GM12878 (cell line): ENCODE results near the gene TMEM167A. TPM values are rescaled to one million over a fixed set of nuclear protein-coding genes. Genes with fewer than 3 reads are reported as not detected.

Experiments used
- ATAC-seq: fragments of 200-7000 bp; cut with Tn5 transposase; 3 replicates; pipeline ENCODE4 v1.9.1; 2020; ENCODE audit warnings: mild to moderate bottlenecking, moderate library complexity
- BruUV-seq: library from RNA; stranded (reverse); fragments of 400-500 nt; replicated peaks from 2 replicates; lab custom pipeline; 2021; lab: Mats Ljungman, UMichigan
- CTCF ChIA-PET: fragments of 300-600 bp; sonication (Branson Sonifier 250); formaldehyde crosslinking; extraction: SDS; loops from one replicate; lab custom pipeline; 2021; ENCODE audit warnings: inconsistent platforms; lab: Yijun Ruan, JAX
- POLR2A ChIA-PET: fragments of 350-600 bp; formaldehyde crosslinking; extraction: SDS; loops from one replicate; lab custom pipeline; 2021; ENCODE audit warnings: inconsistent platforms; lab: Charles Lee
- RAD21 ChIA-PET: fragments of 300-600 bp; sonication (Branson Sonifier 250); formaldehyde crosslinking; loops from one replicate; lab custom pipeline; 2023; ENCODE audit warnings: antibody characterized with exemption; ENCODE audit not compliant: unreplicated experiment; lab: Charles Lee
- SMC1A ChIA-PET: fragments of 300-600 bp; sonication (Branson Sonifier 250); formaldehyde crosslinking; loops from one replicate; lab custom pipeline; 2023; ENCODE audit not compliant: unreplicated experiment, uncharacterized antibody; lab: Charles Lee
- DNase-seq: peaks from one replicate; pipeline ENCODE4 v3.0.0-alpha.2; 2011; ENCODE audit warnings: low read depth, low spot score
- FAIRE-seq: peaks from 3 replicates; lab custom pipeline; 2011; peaks lifted over from hg19 to GRCh38; lab: Jason Lieb, UNC
- H2AFZ ChIP-seq: 2 replicates; pipeline ENCODE4 v1.6.0; 2011; ENCODE audit warnings: low read depth, low read length, control low read depth; ENCODE audit not compliant: control insufficient read depth
- H3K27ac ChIP-seq: 2 replicates; pipeline ENCODE4 v1.5.1; 2011; ENCODE audit warnings: control low read depth; ENCODE audit not compliant: control insufficient read depth, insufficient read depth
- H3K27me3 ChIP-seq, 2 experiments: replicated peaks in 1 of 2; 2 replicates each; pipeline versions ENCODE4 v1.6.0 to v1.6.1; 2011; ENCODE audit warnings: low read length in 1 of 2; ENCODE audit not compliant: control insufficient read depth in 2 of 2, insufficient read depth in 2 of 2
- H3K36me3 ChIP-seq, 2 experiments: 2 replicates each; pipeline ENCODE4 v1.5.1; 2011; ENCODE audit warnings: low read length in 1 of 2; ENCODE audit not compliant: control insufficient read depth in 2 of 2, insufficient read depth in 2 of 2
- H3K4me1 ChIP-seq: 2 replicates; pipeline ENCODE4 v1.6.1; 2011; ENCODE audit warnings: mild to moderate bottlenecking, low read length, moderate library complexity, mixed read lengths; ENCODE audit not compliant: control insufficient read depth, insufficient read depth
- H3K4me2 ChIP-seq: 2 replicates; pipeline ENCODE4 v1.6.0; 2011; ENCODE audit warnings: control low read depth; ENCODE audit not compliant: control insufficient read depth, insufficient read depth
- H3K4me3 ChIP-seq: fragments of 200-600 bp; sonication (generic); 2 replicates; pipeline ENCODE4 v1.5.1; 2016
- H3K79me2 ChIP-seq: 2 replicates; pipeline ENCODE4 v1.6.0; 2011; ENCODE audit warnings: low read length; ENCODE audit not compliant: control insufficient read depth, insufficient read depth
- H3K9ac ChIP-seq: 2 replicates; pipeline ENCODE4 v1.8.0; 2011; ENCODE audit warnings: low read length, control low read depth, mixed read lengths; ENCODE audit not compliant: control insufficient read depth, insufficient read depth
- H3K9me3 ChIP-seq: replicated peaks from 3 replicates; pipeline ENCODE4 v1.5.1; 2011; ENCODE audit warnings: mild to moderate bottlenecking, low read length; ENCODE audit not compliant: control insufficient read depth, insufficient read depth
- H4K20me1 ChIP-seq: 2 replicates; pipeline ENCODE4 v1.6.0; 2011; ENCODE audit not compliant: control insufficient read depth, insufficient read depth
- CBX5 ChIP-seq: sonication (generic); IDR thresholded peaks from 2 replicates; pipeline ENCODE4 v1.6.1; 2016; ENCODE audit warnings: low read depth, moderate library complexity, mild to moderate bottlenecking, inconsistent platforms
- CREM ChIP-seq: IDR thresholded peaks from 2 replicates; pipeline ENCODE4 v1.6.1; 2014; ENCODE audit warnings: antibody characterized with exemption, low read depth
- CUX1 ChIP-seq: IDR thresholded peaks from 2 replicates; pipeline ENCODE4 v1.6.1; 2012; ENCODE audit warnings: improper control_type of control experiment, low read depth, low read length; ENCODE audit not compliant: insufficient replicate concordance
- IRF4 ChIP-seq: IDR thresholded peaks from 2 replicates; pipeline ENCODE4 v1.6.1; 2011; ENCODE audit warnings: low read depth, low read length
- MEF2A ChIP-seq: IDR thresholded peaks from 2 replicates; pipeline ENCODE4 v1.6.1; 2011; ENCODE audit warnings: low read depth, mild to moderate bottlenecking, low read length, moderate library complexity; ENCODE audit not compliant: insufficient read depth
- NFYB ChIP-seq: IDR thresholded peaks from 2 replicates; pipeline ENCODE4 v1.6.1; 2011; ENCODE audit warnings: low read depth, mild to moderate bottlenecking, low read length, improper control_type of control experiment, moderate library complexity; ENCODE audit not compliant: insufficient read depth
- POLR2A ChIP-seq: IDR thresholded peaks from 2 replicates; pipeline ENCODE4 v1.6.1; 2011; ENCODE audit warnings: low read depth, mild to moderate bottlenecking, low read length
- POLR2AphosphoS5 ChIP-seq: IDR thresholded peaks from 2 replicates; pipeline ENCODE4 v1.6.1; 2011; ENCODE audit warnings: mild to moderate bottlenecking, low read length, inconsistent platforms
- SMAD5 ChIP-seq: IDR thresholded peaks from 2 replicates; pipeline ENCODE4 v1.6.1; 2016; ENCODE audit warnings: antibody characterized with exemption, low read depth
- TAF1 ChIP-seq: IDR thresholded peaks from 2 replicates; pipeline ENCODE4 v1.6.1; 2011; ENCODE audit warnings: mild to moderate bottlenecking, low read depth, low read length, borderline replicate concordance
- TCF7 ChIP-seq: IDR thresholded peaks from 2 replicates; pipeline ENCODE4 v1.6.1; 2014; ENCODE audit warnings: antibody characterized with exemption, borderline replicate concordance
- ZBED1 ChIP-seq: IDR thresholded peaks from 2 replicates; pipeline ENCODE4 v1.6.1; 2016; ENCODE audit warnings: borderline replicate concordance
- in situ Hi-C: fragments of 300-500 bp; cut with MboI; formaldehyde crosslinking; loops from 9 replicates; pipeline ENCODE4 v1.14.3; 2018; ENCODE audit warnings: mixed read lengths
- intact Hi-C: fragments of 100-400 bp; cut with micrococcal nuclease; formaldehyde crosslinking; loops from one replicate; pipeline ENCODE4 v1.14.2; 2022; ENCODE audit not compliant: unreplicated experiment
- polyA plus RNA-seq, 11 experiments: library from polyadenylated mRNA; depleted of rRNA in 4 of 11; unstranded in 6 of 11; stranded (reverse) in 5 of 11; fragments of >200 nt; fragmentation: Nextera tagmentation in 4 of 11; fragmentation: Illumina TruSeq in 1 of 11; extraction: Ambion mirVana in 4 of 11; extraction: Trizol in 1 of 11; gene quantifications; 1 replicate in 1 of 11; 2 replicates in 10 of 11; pipeline versions ENCODE4 v1.2.1 to v1.2.3, GENCODE V29; 2011 to 2016; ENCODE audit warnings: inconsistent platforms in 2 of 11, missing spikeins in 2 of 11, low read depth in 1 of 11
- total RNA-seq, 4 experiments: library from RNA; depleted of rRNA in 3 of 4; stranded (reverse); fragments of >200 nt in 3 of 4; fragmentation: Illumina TruSeq in 1 of 4; extraction: Trizol in 1 of 4; gene quantifications; 2 replicates each; pipeline versions ENCODE4 v1.2.1 to v1.2.3, GENCODE V29; 2013 to 2021
- TF ChIP-seq, protein P1 (sequence below): IDR thresholded peaks from 2 replicates; pipeline ENCODE4 v1.6.1; 2011; ENCODE audit warnings: borderline replicate concordance, low read depth, mild to moderate bottlenecking, moderate library complexity, mixed read lengths, low read length; ENCODE audit not compliant: insufficient read depth; ENCODE audit errors: extremely low read length
- TF ChIP-seq, protein P2 (sequence below): fragments of 450-650 bp; IDR thresholded peaks from 2 replicates; pipeline ENCODE4 v1.6.1; 2016; ENCODE audit warnings: mild to moderate bottlenecking

Gene TMEM167A
- total and polyA plus RNA-seq, 10 of the 15 experiments (the other 5 are each of a cell fraction or from before 2014, with no cell fraction given) = 29.5 to 363 (median 85.6) TPM

- no peak overlapping the region for H3K4me3 ChIP-seq
- peaks cover 8% of the 10 kb centered on the region for H3K79me2 ChIP-seq
- no peaks in the 10 kb centered on the region for H3K27me3 ChIP-seq
- SMC1A ChIA-PET = interaction anchor here (0.8 to 3.2 kb wide), 6 partner anchors 10 to 319 kb away, joined by 3 to 7 read pairs (median 4); no protein-coding TSS in a partner anchor
- in situ Hi-C loops (no loop called here), intact Hi-C loops (no loop called here)
- RAD21 ChIA-PET = interaction anchor here (0.8 to 1.7 kb wide), 2 partner anchors 19 to 352 kb away, joined by 3 to 4 read pairs; partner anchors contain the start of genes TMEM167A and XRCC4
- no peak for FAIRE-seq
- no peak overlapping the region for H2AFZ ChIP-seq
- peaks cover 12% of the 10 kb centered on the region; the same call in 1 of the 2 replicates for H3K4me1 ChIP-seq
- H3K9me3 ChIP-seq = no peaks in the 10 kb centered on the region; the same call in 2 of the 3 replicates
- POLR2A ChIA-PET = no interaction called here
- H3K27ac ChIP-seq = no peak overlapping the region; the same call in 1 of the 2 replicates
- DNase-seq = no peak
- TF ChIP-seq POLR2AphosphoS5 = no peak
- no peak for TF ChIP-seq IRF4
- TF ChIP-seq NFYB = no peak
- no peak for TF ChIP-seq CREM
- TF ChIP-seq, protein P1, sequence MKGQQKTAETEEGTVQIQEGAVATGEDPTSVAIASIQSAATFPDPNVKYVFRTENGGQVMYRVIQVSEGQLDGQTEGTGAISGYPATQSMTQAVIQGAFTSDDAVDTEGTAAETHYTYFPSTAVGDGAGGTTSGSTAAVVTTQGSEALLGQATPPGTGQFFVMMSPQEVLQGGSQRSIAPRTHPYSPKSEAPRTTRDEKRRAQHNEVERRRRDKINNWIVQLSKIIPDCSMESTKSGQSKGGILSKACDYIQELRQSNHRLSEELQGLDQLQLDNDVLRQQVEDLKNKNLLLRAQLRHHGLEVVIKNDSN = no peak
- no peak for TF ChIP-seq CBX5
- no peak for TF ChIP-seq POLR2A
- TF ChIP-seq CUX1 = no peak
- TF ChIP-seq, protein P2, sequence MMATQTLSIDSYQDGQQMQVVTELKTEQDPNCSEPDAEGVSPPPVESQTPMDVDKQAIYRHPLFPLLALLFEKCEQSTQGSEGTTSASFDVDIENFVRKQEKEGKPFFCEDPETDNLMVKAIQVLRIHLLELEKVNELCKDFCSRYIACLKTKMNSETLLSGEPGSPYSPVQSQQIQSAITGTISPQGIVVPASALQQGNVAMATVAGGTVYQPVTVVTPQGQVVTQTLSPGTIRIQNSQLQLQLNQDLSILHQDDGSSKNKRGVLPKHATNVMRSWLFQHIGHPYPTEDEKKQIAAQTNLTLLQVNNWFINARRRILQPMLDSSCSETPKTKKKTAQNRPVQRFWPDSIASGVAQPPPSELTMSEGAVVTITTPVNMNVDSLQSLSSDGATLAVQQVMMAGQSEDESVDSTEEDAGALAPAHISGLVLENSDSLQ = no peak
- TF ChIP-seq TCF7 = no peak
- TF ChIP-seq TAF1 = no peak
- TF ChIP-seq MEF2A = no peak
- TF ChIP-seq SMAD5 = no peak
- TF ChIP-seq ZBED1 = no peak
- BruUV-seq = no TSS peak
- H4K20me1 ChIP-seq = no peaks in the 10 kb centered on the region
- no peak overlapping the region for H3K4me2 ChIP-seq
- ATAC-seq = peak; percentile 29
- no peak overlapping the region for H3K9ac ChIP-seq
- H3K36me3 ChIP-seq = peaks cover 0 to 19% of the 10 kb centered on the region in 2 experiments; a peak in 3 of 4 replicates
- CTCF ChIA-PET = no interaction called here
These were observed 18.5 kb downstream of the TMEM167A start for GRCh38 chr5:83058726-83059125.
